GM13976 (cell line): ENCODE results near the gene CCDC92.

Experiments used
- DNase-seq: peaks from one replicate; pipeline ENCODE4 v3.0.0; 2012; ENCODE audit warnings: low spot score
- CTCF ChIP-seq: IDR thresholded peaks from 2 replicates; pipeline ENCODE4 v1.5.1; 2012; ENCODE audit warnings: borderline replicate concordance, mild to moderate bottlenecking; ENCODE audit not compliant: insufficient read depth; ENCODE audit errors: extremely low read depth, missing control alignments, control extremely low read depth
- in situ Hi-C: fragments of 300-500 bp; cut with MboI; formaldehyde crosslinking; loops from one replicate; pipeline ENCODE4 v1.12.0; 2022; ENCODE audit warnings: low sequenced_read_pairs, mixed read lengths, inconsistent platforms; ENCODE audit not compliant: unreplicated experiment

Gene CCDC92

GRCh38 chr12:123958876-123959275, 13.8 kb downstream of the CCDC92 start:
- no peak for DNase-seq
- in situ Hi-C loops = no loop called here
- TF ChIP-seq CTCF = no peak

- no peak for TF ChIP-seq CTCF
- in situ Hi-C loops = no loop called here
- DNase-seq = no peak
Observed at GRCh38 chr12:123958462-123958861, 14.2 kb downstream of the CCDC92 start.

GRCh38 chr12:123957196-123957595, 15.4 kb downstream of the CCDC92 start:
- in situ Hi-C loops = no loop called here
- DNase-seq = no peak

DNA sequence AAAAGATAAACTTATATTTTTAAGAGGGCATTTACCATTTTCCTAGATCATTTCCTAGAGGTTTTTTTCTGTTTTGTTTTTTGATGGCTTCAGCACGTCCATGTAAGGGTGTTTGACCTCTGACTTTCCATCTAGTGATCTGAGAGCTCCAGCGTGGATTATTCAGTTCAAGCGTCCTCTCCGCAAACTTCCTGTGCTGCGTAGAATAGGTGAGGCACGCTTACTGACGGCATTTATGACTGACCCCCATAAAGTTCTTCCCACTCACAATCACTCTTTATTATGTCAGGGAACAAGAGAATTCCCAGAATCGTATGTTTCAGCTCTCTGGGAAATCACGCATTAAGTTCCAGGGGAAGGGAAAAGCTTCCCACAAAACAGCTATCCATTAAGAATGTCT, 16.4 kb downstream of the CCDC92 start:
- DNase-seq = no peak
- in situ Hi-C loops = no loop called here
- TF ChIP-seq CTCF = no peak

More at GRCh38 chr12:123957196-123957595, 15.4 kb downstream of the CCDC92 start:
- TF ChIP-seq CTCF = no peak

- peak; percentile 8 for DNase-seq
- in situ Hi-C loops = no loop called here
- no peak for TF ChIP-seq CTCF
Observed at GRCh38 chr12:123954647-123955350, 17.8 kb downstream of the CCDC92 start.

DNA sequence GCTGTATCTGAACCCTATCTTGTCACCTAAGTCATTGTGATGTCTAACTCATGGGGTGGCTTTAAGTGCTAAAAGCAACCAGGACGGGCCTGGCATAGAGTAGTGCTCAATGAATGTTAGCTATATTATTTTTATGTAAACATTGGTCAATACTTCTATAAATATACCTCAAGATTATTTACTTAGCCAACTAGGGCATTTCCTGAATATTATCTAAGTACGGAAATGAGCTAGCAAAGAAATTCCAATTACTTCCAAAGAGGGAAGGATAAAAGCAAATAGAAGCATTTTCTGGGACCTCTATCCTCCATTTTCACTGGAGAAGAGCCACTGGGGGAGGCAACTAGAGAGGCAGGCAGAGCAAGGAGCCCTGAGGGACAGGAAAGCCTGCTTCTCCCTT, 20.6 kb downstream of the CCDC92 start:
- no peak for DNase-seq
- TF ChIP-seq CTCF = no peak
- in situ Hi-C loops = no loop called here
